Measurements from ENCODE around the gene MPHOSPH9. TPM values are rescaled to one million over a fixed set of nuclear protein-coding genes. Genes with fewer than 3 reads are reported as not detected.

Gene MPHOSPH9
- total RNA-seq, 2 donors from 2014 or later, result 68.4 to 85.3 TPM

DNA sequence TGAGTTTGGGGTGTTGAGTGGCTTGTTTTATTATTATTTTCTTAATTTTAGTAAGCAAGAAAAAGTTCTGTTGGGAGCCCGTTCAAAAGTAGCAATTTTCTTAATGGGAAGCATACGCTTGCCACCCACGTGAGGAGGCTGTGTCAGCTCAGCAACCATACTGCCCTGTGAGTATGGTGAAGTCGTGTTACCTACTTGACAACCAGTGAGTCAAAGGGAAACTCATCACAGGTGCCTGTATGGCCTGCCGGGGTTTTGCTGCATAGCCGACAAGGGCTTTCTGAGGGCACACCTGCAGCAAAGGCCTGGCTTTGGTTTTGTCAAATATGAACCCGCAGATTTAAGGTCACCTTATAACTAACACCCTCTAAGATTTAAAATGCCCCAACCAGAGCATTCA, 113.1 kb downstream of the MPHOSPH9 start:
- Mint-ChIP-seq H3K4me1 (no peaks in the 10 kb centered on the region), H3K9me3 (no peaks in the 10 kb centered on the region), H3K27ac (no peak overlapping the region), H3K36me3 (ENCODE audit: low read depth) (no peaks in the 10 kb centered on the region), H3K27me3 (ENCODE audit: insufficient read depth) (no peaks in the 10 kb centered on the region), H3K4me3 (no peak overlapping the region)
- H3K9ac ChIP-seq (ENCODE audit: extremely low read depth, low read length, poor library complexity, severe bottlenecking), result no peak overlapping the region
- no peak overlapping the region for H3K4me3 ChIP-seq (ENCODE audit: low read length)
- DNase-seq, result peak; percentile 36
- WGBS, 2 experiments (ENCODE audit: insufficient coverage in 1 of 2, insufficient read length in 1 of 2), result 89 to 97% methylated on average over 3 to 7 of the region's 7 CpGs
- no peaks in the 10 kb centered on the region for H3K9me3 ChIP-seq (ENCODE audit: control insufficient read depth, low read length)
- no peak overlapping the region for H3K27ac ChIP-seq (ENCODE audit: low read depth, low read length)
- no peaks in the 10 kb centered on the region for H3K4me1 ChIP-seq (ENCODE audit: control insufficient read depth, insufficient read depth, low read length)
- H3K36me3 ChIP-seq (ENCODE audit: control insufficient read depth, insufficient read depth, low read length), result no peaks in the 10 kb centered on the region
- TF ChIP-seq, protein P1, sequence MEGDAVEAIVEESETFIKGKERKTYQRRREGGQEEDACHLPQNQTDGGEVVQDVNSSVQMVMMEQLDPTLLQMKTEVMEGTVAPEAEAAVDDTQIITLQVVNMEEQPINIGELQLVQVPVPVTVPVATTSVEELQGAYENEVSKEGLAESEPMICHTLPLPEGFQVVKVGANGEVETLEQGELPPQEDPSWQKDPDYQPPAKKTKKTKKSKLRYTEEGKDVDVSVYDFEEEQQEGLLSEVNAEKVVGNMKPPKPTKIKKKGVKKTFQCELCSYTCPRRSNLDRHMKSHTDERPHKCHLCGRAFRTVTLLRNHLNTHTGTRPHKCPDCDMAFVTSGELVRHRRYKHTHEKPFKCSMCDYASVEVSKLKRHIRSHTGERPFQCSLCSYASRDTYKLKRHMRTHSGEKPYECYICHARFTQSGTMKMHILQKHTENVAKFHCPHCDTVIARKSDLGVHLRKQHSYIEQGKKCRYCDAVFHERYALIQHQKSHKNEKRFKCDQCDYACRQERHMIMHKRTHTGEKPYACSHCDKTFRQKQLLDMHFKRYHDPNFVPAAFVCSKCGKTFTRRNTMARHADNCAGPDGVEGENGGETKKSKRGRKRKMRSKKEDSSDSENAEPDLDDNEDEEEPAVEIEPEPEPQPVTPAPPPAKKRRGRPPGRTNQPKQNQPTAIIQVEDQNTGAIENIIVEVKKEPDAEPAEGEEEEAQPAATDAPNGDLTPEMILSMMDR (conservative IDR thresholded peaks at IDR 0.05), result no peak
- H3K27me3 ChIP-seq (ENCODE audit: control insufficient read depth, insufficient read depth, low read length, poor library complexity, severe bottlenecking), result no peaks in the 10 kb centered on the region

DNA sequence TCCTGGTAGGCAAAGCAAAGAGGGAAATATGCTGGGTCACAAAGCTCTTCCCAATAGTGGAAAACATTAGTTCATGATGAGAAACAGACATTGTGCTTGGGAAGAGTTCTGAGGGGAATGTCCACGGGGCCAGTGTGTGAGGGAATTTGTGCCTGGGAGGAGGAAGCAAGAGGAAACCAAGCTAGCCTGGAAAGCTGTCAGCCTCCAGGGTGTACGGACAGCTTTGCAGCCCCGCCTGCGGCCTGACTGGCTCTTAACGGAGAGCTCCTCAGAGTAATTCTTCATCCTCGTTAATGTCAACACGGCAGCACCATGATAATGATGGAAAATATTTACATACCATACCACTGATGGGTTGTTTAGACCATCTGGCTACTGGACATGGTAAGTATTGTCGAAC, 114.4 kb downstream of the MPHOSPH9 start:
- Histone ChIP-seq H3K36me3 (ENCODE audit: control insufficient read depth, insufficient read depth, low read length) (no peaks in the 10 kb centered on the region), H3K4me1 (ENCODE audit: control insufficient read depth, insufficient read depth, low read length) (no peaks in the 10 kb centered on the region), H3K4me3 (ENCODE audit: low read length) (no peak overlapping the region), H3K27ac (ENCODE audit: low read depth, low read length) (no peak overlapping the region), H3K27me3 (ENCODE audit: control insufficient read depth, insufficient read depth, low read length, poor library complexity, severe bottlenecking) (no peaks in the 10 kb centered on the region), H3K9me3 (ENCODE audit: control insufficient read depth, low read length) (no peaks in the 10 kb centered on the region), H3K9ac (ENCODE audit: extremely low read depth, low read length, poor library complexity, severe bottlenecking) (no peak overlapping the region)
- no peak overlapping the region for H3K27ac Mint-ChIP-seq
- TF ChIP-seq, protein P1 (conservative IDR thresholded peaks at IDR 0.05), result no peak
- 93 to 98% methylated on average over 8 of the region's 8 CpGs for WGBS, 2 experiments (ENCODE audit: insufficient coverage in 1 of 2, insufficient read length in 1 of 2)
- no peak overlapping the region for H3K4me3 Mint-ChIP-seq
- no peak for DNase-seq
- H3K36me3 Mint-ChIP-seq (ENCODE audit: low read depth), result no peaks in the 10 kb centered on the region
- H3K9me3 Mint-ChIP-seq, result no peaks in the 10 kb centered on the region
- H3K27me3 Mint-ChIP-seq (ENCODE audit: insufficient read depth), result no peaks in the 10 kb centered on the region
- H3K4me1 Mint-ChIP-seq, result no peaks in the 10 kb centered on the region

DNA sequence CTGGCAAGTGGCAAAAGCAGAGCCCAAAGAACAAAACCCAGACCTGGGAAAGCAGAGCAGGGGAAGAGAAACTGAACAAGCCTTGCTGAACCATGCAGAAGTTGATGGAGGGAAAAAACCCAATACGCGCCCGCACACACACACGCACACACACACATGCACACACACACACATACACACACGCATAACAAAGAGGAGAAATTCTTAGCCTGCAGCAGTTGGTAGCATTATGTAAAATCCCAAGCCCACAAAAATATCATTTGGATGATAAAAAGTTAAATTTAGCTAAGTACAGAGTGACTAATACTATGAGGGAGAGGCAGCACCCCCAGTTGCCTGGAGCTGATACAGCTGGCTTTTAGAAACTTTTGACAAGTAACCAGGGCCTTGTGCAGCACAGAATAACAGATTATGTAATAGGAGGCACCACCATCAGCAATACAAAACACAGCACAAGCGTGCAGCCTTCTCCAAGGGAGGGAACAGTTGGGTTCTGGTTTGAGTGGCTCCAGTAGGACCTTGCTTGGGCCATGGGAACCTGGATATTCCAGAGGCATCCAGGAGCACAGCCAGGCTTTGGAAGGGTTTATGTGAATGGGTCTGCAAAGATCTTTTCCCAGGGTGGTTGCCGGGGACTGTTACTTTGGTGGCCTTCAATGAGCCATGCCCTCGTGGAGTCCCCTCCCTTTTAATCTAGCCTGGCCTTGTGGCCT, 117.4 kb downstream of the MPHOSPH9 start:
- Histone ChIP-seq H3K36me3 (ENCODE audit: control insufficient read depth, insufficient read depth, low read length) (no peaks in the 10 kb centered on the region), H3K9me3 (ENCODE audit: control insufficient read depth, low read length) (no peaks in the 10 kb centered on the region), H3K4me1 (ENCODE audit: control insufficient read depth, insufficient read depth, low read length) (no peaks in the 10 kb centered on the region), H3K9ac (ENCODE audit: extremely low read depth, low read length, poor library complexity, severe bottlenecking) (no peak overlapping the region), H3K27ac (ENCODE audit: low read depth, low read length) (no peak overlapping the region), H3K4me3 (ENCODE audit: low read length) (no peak overlapping the region), H3K27me3 (ENCODE audit: control insufficient read depth, insufficient read depth, low read length, poor library complexity, severe bottlenecking) (no peaks in the 10 kb centered on the region)
- Mint-ChIP-seq H3K27me3 (ENCODE audit: insufficient read depth) (no peaks in the 10 kb centered on the region), H3K4me1 (peaks cover 12% of the 10 kb centered on the region), H3K4me3 (no peak overlapping the region), H3K9me3 (no peaks in the 10 kb centered on the region), H3K27ac (no peak overlapping the region), H3K36me3 (ENCODE audit: low read depth) (no peaks in the 10 kb centered on the region)
- TF ChIP-seq, protein P1 (conservative IDR thresholded peaks at IDR 0.05), result no peak
- WGBS, 2 experiments (ENCODE audit: insufficient coverage in 1 of 2, insufficient read length in 1 of 2), result 85 to 95% methylated on average over 2 to 8 of the region's 8 CpGs
- DNase-seq, result peak; percentile 50

Measured in endodermal cell (in vitro differentiated cells).